ENCODE results near the gene SH3GL1. TPM values are rescaled to one million over a fixed set of nuclear protein-coding genes. Genes with fewer than 3 reads are reported as not detected.
A peak's percentile ranks its signal among the peaks of the same experiment; 100 is the strongest.

SH3GL1 gene
- total and polyA plus RNA-seq, 4 experiments from 2014 or later: 19.7 to 45.6 (median 34.1) TPM

DNA sequence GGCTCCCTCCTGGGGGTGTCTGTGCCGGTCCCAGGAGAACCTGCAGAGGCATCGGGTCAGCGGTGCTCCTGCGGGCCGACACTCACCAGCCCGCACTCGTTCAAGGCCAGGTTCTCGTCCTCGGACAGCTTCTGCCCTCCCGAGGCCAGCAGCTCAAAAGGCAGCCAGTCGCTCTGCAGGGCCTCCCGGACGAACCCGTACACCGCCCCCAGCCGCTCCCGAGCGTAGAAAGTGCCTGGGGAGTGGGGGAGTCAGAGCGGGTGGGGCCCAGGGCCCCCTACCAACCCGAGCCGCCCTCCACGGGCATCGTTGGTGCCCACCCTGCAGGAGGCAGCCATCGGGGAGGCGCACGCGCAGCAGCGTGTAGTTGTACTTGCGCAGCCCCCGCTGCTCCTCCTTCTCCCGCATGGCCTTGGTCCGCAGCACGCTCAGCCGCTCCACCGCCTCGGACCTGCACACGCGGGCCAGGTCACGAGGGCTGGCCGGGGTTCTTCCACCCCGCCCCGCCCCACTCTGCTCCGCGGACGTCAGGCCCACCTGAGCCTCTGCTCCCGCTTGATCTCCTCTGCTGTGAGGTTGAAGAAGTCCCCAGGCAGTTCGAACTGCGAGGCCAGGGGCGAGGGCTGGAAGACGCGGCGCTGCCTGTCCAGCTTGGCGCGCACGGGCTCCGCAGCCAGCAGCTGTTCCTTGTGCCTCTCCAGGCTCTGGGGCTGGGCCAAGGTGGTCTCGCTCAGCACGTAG is 45.8 kb upstream of the SH3GL1 start:
- Mint-ChIP-seq H3K36me3 (peaks cover 11 to 37% of the 10 kb centered on the region in 2 donors), H3K4me1 (peaks cover 0 to 8% (median 5%) of the 10 kb centered on the region in 4 donors), H3K27ac (no peak overlapping the region), H3K4me3 (no peak overlapping the region), H3K27me3 (no peaks in the 10 kb centered on the region), H3K9me3 (no peaks in the 10 kb centered on the region)
- Histone ChIP-seq H3K4me3 (ENCODE audit: low read length in 2 of 2) (no peak overlapping the region), H3K27ac (ENCODE audit: low read depth, low read length) (no peak overlapping the region), H3K27me3 (ENCODE audit: insufficient read depth, low read length) (no peaks in the 10 kb centered on the region), H3K36me3 (ENCODE audit: insufficient read depth, low read length) (peaks cover 36% of the 10 kb centered on the region), H3K4me1 (ENCODE audit: insufficient read depth, low read length) (no peaks in the 10 kb centered on the region), H3K9me3 (ENCODE audit: control insufficient read depth in 1 of 2, low read length in 2 of 2) (no peaks in the 10 kb centered on the region)
- no peak for DNase-seq
- intact Hi-C loops (cut with micrococcal nuclease): no loop called here
- ChIA-PET POLR2A (ENCODE audit: partially characterized antibody) (no interaction called here), CTCF (ENCODE audit: partially characterized antibody) (no interaction called here)

GRCh38 chr19:4444765-4445741 is 44.7 kb upstream of the SH3GL1 start:
- Histone ChIP-seq H3K27me3 (ENCODE audit: insufficient read depth, low read length) (no peaks in the 10 kb centered on the region), H3K27ac (ENCODE audit: low read depth, low read length) (no peak overlapping the region), H3K36me3 (ENCODE audit: insufficient read depth, low read length) (peaks cover 34% of the 10 kb centered on the region), H3K4me1 (ENCODE audit: insufficient read depth, low read length) (no peaks in the 10 kb centered on the region), H3K4me3 (ENCODE audit: low read length in 2 of 2) (no peak overlapping the region), H3K9me3 (ENCODE audit: control insufficient read depth in 1 of 2, low read length in 2 of 2) (no peaks in the 10 kb centered on the region)
- ChIA-PET CTCF (ENCODE audit: partially characterized antibody) (no interaction called here), POLR2A (ENCODE audit: partially characterized antibody) (no interaction called here)
- Mint-ChIP-seq H3K9me3 (no peaks in the 10 kb centered on the region), H3K27me3 (no peaks in the 10 kb centered on the region), H3K36me3 (peaks cover 4 to 29% of the 10 kb centered on the region in 2 donors), H3K4me1 (peaks cover 0 to 8% (median 5%) of the 10 kb centered on the region in 4 donors), H3K4me3 (no peak overlapping the region), H3K27ac (peak overlapping the region in 4 of 7 donors; percentile 22 to 66 (median 40))
- no peak for DNase-seq
- intact Hi-C loops (cut with micrococcal nuclease): no loop called here

DNA sequence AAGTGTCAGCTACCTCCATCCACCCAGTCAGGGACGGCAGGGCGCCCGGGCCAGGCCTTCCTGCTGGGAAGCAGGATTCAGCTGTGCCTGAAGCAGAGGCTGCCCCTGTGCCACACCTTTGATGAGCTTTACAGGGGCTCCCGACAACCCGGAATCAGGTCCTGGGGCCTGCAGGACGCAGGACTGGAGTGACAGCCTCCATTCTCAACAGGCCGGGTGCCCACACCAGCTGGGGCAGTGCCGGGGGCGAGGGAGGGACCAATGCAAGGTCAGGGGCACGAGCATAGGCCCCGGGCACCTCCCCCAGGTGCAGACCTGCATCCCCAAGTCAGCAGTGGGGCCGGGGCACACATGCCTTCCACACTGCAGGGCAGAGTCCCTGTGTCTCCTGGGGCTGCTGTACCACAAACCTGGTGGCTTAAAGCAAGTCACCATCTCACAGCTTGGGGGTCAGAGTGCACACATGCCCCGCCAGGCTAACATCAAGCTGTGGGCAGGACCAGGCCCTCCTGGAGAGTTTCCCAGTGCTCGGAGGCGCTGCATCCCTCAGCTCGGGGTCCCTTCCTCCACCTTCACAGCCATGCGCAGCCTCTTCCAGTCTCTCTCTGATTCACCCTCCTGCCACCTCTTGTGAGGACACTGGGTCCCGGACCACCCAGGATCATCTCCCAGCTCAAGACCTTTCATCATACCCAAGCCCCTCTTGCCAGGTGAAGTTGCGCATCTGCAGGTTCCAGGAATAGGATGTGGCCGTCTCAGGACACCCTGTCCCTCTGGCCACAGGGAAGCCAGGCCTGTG is 43.8 kb upstream of the SH3GL1 start:
- H3K36me3 Mint-ChIP-seq: peaks cover 0 to 29% of the 10 kb centered on the region in 2 donors
- Histone ChIP-seq H3K4me3 (ENCODE audit: low read length in 2 of 2) (no peak overlapping the region), H3K9me3 (ENCODE audit: control insufficient read depth in 1 of 2, low read length in 2 of 2) (no peaks in the 10 kb centered on the region), H3K27ac (ENCODE audit: low read depth, low read length) (no peak overlapping the region), H3K27me3 (ENCODE audit: insufficient read depth, low read length) (no peaks in the 10 kb centered on the region), H3K36me3 (ENCODE audit: insufficient read depth, low read length) (peaks cover 26% of the 10 kb centered on the region), H3K4me1 (ENCODE audit: insufficient read depth, low read length) (no peaks in the 10 kb centered on the region)
- no peaks in the 10 kb centered on the region for H3K9me3 Mint-ChIP-seq
- CTCF ChIA-PET (ENCODE audit: partially characterized antibody): no interaction called here
- H3K4me1 Mint-ChIP-seq: peaks cover 0 to 8% (median 5%) of the 10 kb centered on the region in 4 donors
- no peak for DNase-seq
- H3K27ac Mint-ChIP-seq: peak overlapping the region in 1 of 7 donors; percentile 57
- no peak overlapping the region for H3K4me3 Mint-ChIP-seq
- POLR2A ChIA-PET (ENCODE audit: partially characterized antibody): interaction anchor here (0.9 kb wide), 1 partner anchor 12 kb away, joined by 4 read pairs; no protein-coding TSS in a partner anchor
- no peaks in the 10 kb centered on the region for H3K27me3 Mint-ChIP-seq
- intact Hi-C loops (cut with micrococcal nuclease): no loop called here

- POLR2A ChIA-PET (ENCODE audit: partially characterized antibody): no interaction called here
- Histone ChIP-seq H3K36me3 (ENCODE audit: insufficient read depth, low read length) (peaks cover 17% of the 10 kb centered on the region), H3K27ac (ENCODE audit: low read depth, low read length) (no peak overlapping the region)
Observed at GRCh38 chr19:4443188-4443587, 42.8 kb upstream of the SH3GL1 start.

DNA sequence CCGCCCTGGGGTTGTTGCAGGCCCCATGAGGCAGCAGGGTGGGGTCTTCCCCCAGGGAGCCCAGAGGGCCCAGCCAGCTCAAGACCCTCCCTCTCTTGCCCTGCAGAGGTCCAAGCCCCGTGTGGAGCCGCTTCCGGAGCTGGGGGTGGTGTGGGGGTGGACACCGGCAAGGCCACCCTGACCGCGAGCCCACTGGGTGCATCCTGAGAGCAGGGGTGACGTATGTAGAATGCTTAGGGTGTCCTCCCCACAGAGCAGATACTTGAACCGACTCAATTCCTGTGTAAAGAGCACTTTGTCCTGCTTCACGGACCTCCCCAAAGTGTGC is 42.4 kb upstream of the SH3GL1 start:
- intact Hi-C loops (cut with micrococcal nuclease): no loop called here
- POLR2A ChIA-PET (ENCODE audit: partially characterized antibody): no interaction called here
- Histone ChIP-seq H3K4me1 (ENCODE audit: insufficient read depth, low read length) (no peaks in the 10 kb centered on the region), H3K27me3 (ENCODE audit: insufficient read depth, low read length) (no peaks in the 10 kb centered on the region), H3K36me3 (ENCODE audit: insufficient read depth, low read length) (peaks cover 13% of the 10 kb centered on the region), H3K4me3 (ENCODE audit: low read length in 2 of 2) (no peak overlapping the region), H3K9me3 (ENCODE audit: control insufficient read depth in 1 of 2, low read length in 2 of 2) (no peaks in the 10 kb centered on the region), H3K27ac (ENCODE audit: low read depth, low read length) (no peak overlapping the region)
- Mint-ChIP-seq H3K9me3 (no peaks in the 10 kb centered on the region), H3K27me3 (no peaks in the 10 kb centered on the region), H3K36me3 (peaks cover 0 to 23% of the 10 kb centered on the region in 2 donors), H3K4me1 (peaks cover 0 to 8% (median 5%) of the 10 kb centered on the region in 4 donors), H3K27ac (peak overlapping the region in 1 of 7 donors; percentile 79), H3K4me3 (no peak overlapping the region)
- DNase-seq: no peak
- CTCF ChIA-PET (ENCODE audit: partially characterized antibody): no interaction called here

More at GRCh38 chr19:4443188-4443587, 42.8 kb upstream of the SH3GL1 start:
- H3K9me3 Mint-ChIP-seq: no peaks in the 10 kb centered on the region
- Histone ChIP-seq H3K4me1 (ENCODE audit: insufficient read depth, low read length) (no peaks in the 10 kb centered on the region), H3K27me3 (ENCODE audit: insufficient read depth, low read length) (no peaks in the 10 kb centered on the region), H3K9me3 (ENCODE audit: control insufficient read depth in 1 of 2, low read length in 2 of 2) (no peaks in the 10 kb centered on the region), H3K4me3 (ENCODE audit: low read length in 2 of 2) (no peak overlapping the region)
- DNase-seq: no peak
- H3K4me3 Mint-ChIP-seq: no peak overlapping the region
- H3K27ac Mint-ChIP-seq: no peak overlapping the region
- intact Hi-C loops (cut with micrococcal nuclease): no loop called here
- H3K4me1 Mint-ChIP-seq: peaks cover 0 to 8% (median 5%) of the 10 kb centered on the region in 4 donors
- CTCF ChIA-PET (ENCODE audit: partially characterized antibody): no interaction called here
- no peaks in the 10 kb centered on the region for H3K27me3 Mint-ChIP-seq
- peaks cover 0 to 24% of the 10 kb centered on the region in 2 donors for H3K36me3 Mint-ChIP-seq

- H3K27ac ChIP-seq (ENCODE audit: low read depth, low read length): no peak overlapping the region
- intact Hi-C loops (cut with micrococcal nuclease): no loop called here
- Mint-ChIP-seq H3K27me3 (no peaks in the 10 kb centered on the region), H3K36me3 (peaks cover 0 to 21% of the 10 kb centered on the region in 2 donors), H3K27ac (peak overlapping the region in 5 of 7 donors; percentile 42 to 86 (median 72)), H3K4me3 (peak overlapping the region in 2 of 8 donors; percentile 29 to 53), H3K9me3 (no peaks in the 10 kb centered on the region), H3K4me1 (peaks cover 0 to 8% (median 5%) of the 10 kb centered on the region in 4 donors)
- peaks cover 8% of the 10 kb centered on the region for H3K36me3 ChIP-seq (ENCODE audit: insufficient read depth, low read length)
- H3K9me3 ChIP-seq (ENCODE audit: control insufficient read depth in 1 of 2, low read length in 2 of 2): no peaks in the 10 kb centered on the region
- no peak overlapping the region for H3K4me3 ChIP-seq (ENCODE audit: low read length in 2 of 2)
- ChIA-PET CTCF (ENCODE audit: partially characterized antibody) (no interaction called here), POLR2A (ENCODE audit: partially characterized antibody) (no interaction called here)
- H3K4me1 ChIP-seq (ENCODE audit: insufficient read depth, low read length): no peaks in the 10 kb centered on the region
- no peak for DNase-seq
- no peaks in the 10 kb centered on the region for H3K27me3 ChIP-seq (ENCODE audit: insufficient read depth, low read length)
Observed at GRCh38 chr19:4441994-4442818, 41.9 kb upstream of the SH3GL1 start.
